WTC11 (cell line): ENCODE measurements around the gene ACY1. TPM values are rescaled to one million over a fixed set of nuclear protein-coding genes. Genes with fewer than 3 reads are reported as not detected.

Source experiments
- ATAC-seq: fragments of 200-7000 bp; cut with Tn5 transposase; 2 replicates; pipeline ENCODE4 v1.10.0; 2021; ENCODE audit warnings: mild to moderate bottlenecking, moderate library complexity
- CTCF ChIA-PET: fragments of 300-600 bp; sonication (Branson Sonifier 250); formaldehyde crosslinking; loops from one replicate; lab custom pipeline; 2021; ENCODE audit warnings: antibody characterized with exemption; lab: Charles Lee
- POLR2A ChIA-PET: fragments of 350-600 bp; sonication (Branson Sonifier 250); formaldehyde crosslinking; loops from one replicate; lab custom pipeline; 2021; ENCODE audit warnings: antibody characterized with exemption; lab: Charles Lee
- DNase-seq: peaks from one replicate; pipeline ENCODE4 v3.0.0; 2021; ENCODE audit warnings: low spot score
- H3K27ac Mint-ChIP-seq: 2 replicates; pipeline ENCODE4 v1.8.0; 2021; ENCODE audit warnings: mixed read lengths
- H3K27me3 Mint-ChIP-seq: 2 replicates; pipeline ENCODE4 v1.8.0; 2021; ENCODE audit warnings: low read depth, mild to moderate bottlenecking, moderate library complexity, mixed read lengths
- H3K36me3 Mint-ChIP-seq: 2 replicates; pipeline ENCODE4 v1.8.0; 2021; ENCODE audit warnings: mixed read lengths
- H3K4me1 Mint-ChIP-seq: 2 replicates; pipeline ENCODE4 v1.8.0; 2022; ENCODE audit warnings: mixed read lengths
- H3K4me3 Mint-ChIP-seq: 2 replicates; pipeline ENCODE4 v1.8.0; 2021; ENCODE audit warnings: mild to moderate bottlenecking, moderate library complexity, mixed read lengths
- H3K9me3 Mint-ChIP-seq: 2 replicates; pipeline ENCODE4 v1.8.0; 2021; ENCODE audit warnings: mixed read lengths
- E2F1 ChIP-seq: sonication (generic); formaldehyde crosslinking; IDR thresholded peaks from 2 replicates; pipeline ENCODE4 v1.8.0; 2022; ENCODE audit warnings: mild to moderate bottlenecking, missing genetic modification reagents
- ESRRA ChIP-seq: sonication (generic); formaldehyde crosslinking; IDR thresholded peaks from 2 replicates; pipeline ENCODE4 v1.8.1; 2022; ENCODE audit warnings: mild to moderate bottlenecking, missing genetic modification reagents, borderline replicate concordance
- FOXK1 ChIP-seq: sonication (generic); formaldehyde crosslinking; IDR thresholded peaks from 2 replicates; pipeline ENCODE4 v1.8.0; 2022; ENCODE audit warnings: mild to moderate bottlenecking, moderate library complexity, missing genetic modification reagents
- FOXP4 ChIP-seq: sonication (generic); formaldehyde crosslinking; IDR thresholded peaks from 2 replicates; pipeline ENCODE4 v1.8.0; 2022; ENCODE audit warnings: mild to moderate bottlenecking, missing genetic modification reagents
- IRF1 ChIP-seq: sonication (generic); formaldehyde crosslinking; IDR thresholded peaks from 2 replicates; pipeline ENCODE4 v1.8.0; 2023; ENCODE audit warnings: missing genetic modification reagents
- KAT7 ChIP-seq: sonication (generic); formaldehyde crosslinking; IDR thresholded peaks from 2 replicates; pipeline ENCODE4 v1.8.1; 2023; ENCODE audit warnings: missing genetic modification reagents, mild to moderate bottlenecking, borderline replicate concordance
- MAX ChIP-seq: sonication (generic); formaldehyde crosslinking; IDR thresholded peaks from 2 replicates; pipeline ENCODE4 v1.8.0; 2022; ENCODE audit warnings: mild to moderate bottlenecking, missing genetic modification reagents
- NFE2L1 ChIP-seq: sonication (generic); formaldehyde crosslinking; IDR thresholded peaks from 2 replicates; pipeline ENCODE4 v1.8.1; 2023; ENCODE audit warnings: missing genetic modification reagents
- NFYB ChIP-seq: sonication (generic); formaldehyde crosslinking; conservative IDR thresholded peaks from 2 replicates; pipeline ENCODE4 v1.8.0; 2022; ENCODE audit warnings: low read depth, missing genetic modification reagents
- PRDM15 ChIP-seq: sonication (generic); formaldehyde crosslinking; IDR thresholded peaks from 2 replicates; pipeline ENCODE4 v1.8.0; 2022; ENCODE audit warnings: missing genetic modification reagents
- PRRX2 ChIP-seq: fragments of 250-450 bp; sonication (Bioruptor Pico); IDR thresholded peaks from 2 replicates; pipeline ENCODE4 v1.8.0; 2021; ENCODE audit warnings: mild to moderate bottlenecking
- RELA ChIP-seq: sonication (generic); formaldehyde crosslinking; IDR thresholded peaks from 2 replicates; pipeline ENCODE4 v1.8.1; 2022; ENCODE audit warnings: missing genetic modification reagents, mild to moderate bottlenecking, borderline replicate concordance
- SMAD4 ChIP-seq: sonication (generic); formaldehyde crosslinking; IDR thresholded peaks from 2 replicates; pipeline ENCODE4 v1.8.0; 2022; ENCODE audit warnings: mild to moderate bottlenecking, missing genetic modification reagents
- SOX15 ChIP-seq: fragments of 250-450 bp; sonication (Bioruptor Pico); IDR thresholded peaks from 2 replicates; pipeline ENCODE4 v1.9.0; 2021; ENCODE audit warnings: mild to moderate bottlenecking
- TCF7 ChIP-seq: sonication (generic); formaldehyde crosslinking; IDR thresholded peaks from 2 replicates; pipeline ENCODE4 v1.8.0; 2022; ENCODE audit warnings: mild to moderate bottlenecking, low read depth, missing genetic modification reagents, moderate library complexity
- TP53 ChIP-seq: sonication (generic); formaldehyde crosslinking; IDR thresholded peaks from 2 replicates; pipeline ENCODE4 v1.8.1; 2023; ENCODE audit warnings: mild to moderate bottlenecking, missing genetic modification reagents
- ZBTB21 ChIP-seq: sonication (generic); formaldehyde crosslinking; IDR thresholded peaks from 2 replicates; pipeline ENCODE4 v1.8.1; 2023; ENCODE audit warnings: mild to moderate bottlenecking, missing genetic modification reagents, borderline replicate concordance
- ZBTB43 ChIP-seq: sonication (generic); formaldehyde crosslinking; IDR thresholded peaks from 2 replicates; pipeline ENCODE4 v1.8.1; 2023; ENCODE audit warnings: mild to moderate bottlenecking, missing genetic modification reagents
- ZNF219 ChIP-seq: sonication (generic); formaldehyde crosslinking; IDR thresholded peaks from 2 replicates; pipeline ENCODE4 v1.8.0; 2023; ENCODE audit warnings: missing genetic modification reagents, mild to moderate bottlenecking, borderline replicate concordance
- ZNF232 ChIP-seq: sonication (generic); formaldehyde crosslinking; IDR thresholded peaks from 2 replicates; pipeline ENCODE4 v1.8.0; 2022; ENCODE audit warnings: mild to moderate bottlenecking, missing genetic modification reagents
- ZNF416 ChIP-seq: fragments of 250-450 bp; sonication (Bioruptor Pico); IDR thresholded peaks from 2 replicates; pipeline ENCODE4 v1.9.0; 2021; ENCODE audit warnings: mild to moderate bottlenecking, inconsistent platforms
- ZNF423 ChIP-seq: fragments of 250-450 bp; sonication (Bioruptor Pico); IDR thresholded peaks from 2 replicates; pipeline ENCODE4 v2.1.2; 2022; ENCODE audit warnings: mild to moderate bottlenecking, moderate library complexity
- ZSCAN18 ChIP-seq: fragments of 250-450 bp; sonication (Bioruptor Pico); IDR thresholded peaks from 2 replicates; pipeline ENCODE4 v2.1.2; 2022; ENCODE audit warnings: mild to moderate bottlenecking, moderate library complexity
- total RNA-seq: library from RNA; stranded (reverse); gene quantifications from 3 replicates; pipeline ENCODE4 v1.2.3, GENCODE V29; 2021

Gene ACY1
- total RNA-seq, 1 experiment from 2014 or later: 53.8 TPM

- ChIA-PET POLR2A (interaction anchor here (0.7 to 0.8 kb wide), 3 partner anchors 14 to 41 kb away, joined by 4 to 6 read pairs (median 4); partner anchors contain the start of gene RPL29), CTCF (interaction anchor here (0.6 to 2.7 kb wide), 12 partner anchors 12 to 285 kb away, joined by 3 to 9 read pairs (median 4); partner anchors contain the start of genes ABHD14B, ACY1, RPL29 and RRP9)
- no peak for DNase-seq
- H3K4me1 Mint-ChIP-seq: peaks cover 3% of the 10 kb centered on the region; the same call in 1 of the 2 replicates
- TF ChIP-seq PRRX2 (CRISPR knock-in tag): no peak
- no peak for TF ChIP-seq ZNF416
- TF ChIP-seq ZNF232 (CRISPR knock-in tag): no peak
- no peak for TF ChIP-seq TCF7 (CRISPR knock-in tag)
- TF ChIP-seq E2F1 (CRISPR knock-in tag): no peak
- TF ChIP-seq NFYB (CRISPR knock-in tag): no peak
- TF ChIP-seq KAT7 (CRISPR knock-in tag): no peak
- no peak for TF ChIP-seq RELA (CRISPR knock-in tag)
- TF ChIP-seq TP53 (CRISPR knock-in tag): no peak
- no peak for TF ChIP-seq ZSCAN18 (CRISPR knock-in tag)
- TF ChIP-seq SMAD4 (CRISPR knock-in tag): no peak
- TF ChIP-seq ZNF423 (CRISPR knock-in tag): no peak
- no peak for TF ChIP-seq SOX15 (CRISPR knock-in tag)
- TF ChIP-seq FOXP4: no peak
- TF ChIP-seq, all 79 proteins: peak for 0
- H3K27ac Mint-ChIP-seq: no peak overlapping the region
- no peak overlapping the region for H3K4me3 Mint-ChIP-seq
- no peaks in the 10 kb centered on the region for H3K9me3 Mint-ChIP-seq
- H3K36me3 Mint-ChIP-seq: no peaks in the 10 kb centered on the region
- peaks cover 63% of the 10 kb centered on the region for H3K27me3 Mint-ChIP-seq
- ATAC-seq: no peak
Measured at GRCh38 chr3:51954713-51955112, 28.6 kb upstream of the ACY1 start.

GRCh38 chr3:51955175-51955892 lies 28.0 kb upstream of the ACY1 start, which contains the start of gene GPR62:
TSS of gene GPR62 (plus strand) at chr3:51955381. CDS start at chr3:51955653, 272 bp downstream.
- H3K27me3 Mint-ChIP-seq: peaks cover 57% of the 10 kb centered on the region
- ChIA-PET CTCF (interaction anchor here (0.7 to 1.2 kb wide), 8 partner anchors 13 to 236 kb away, joined by 3 to 9 read pairs (median 4); partner anchors contain the start of genes ABHD14B, ACY1, RPL29 and RRP9), POLR2A (interaction anchor here (0.7 to 0.8 kb wide), 2 partner anchors 13 to 40 kb away, joined by 4 read pairs; partner anchors contain the start of gene RPL29)
- peaks cover 3% of the 10 kb centered on the region; the same call in 1 of the 2 replicates for H3K4me1 Mint-ChIP-seq
- H3K4me3 Mint-ChIP-seq: peak within 1 kb of the TSS; percentile 54
- no peak for DNase-seq
- peak; percentile 21 for ATAC-seq
- no peak within 1 kb of the TSS for H3K27ac Mint-ChIP-seq
- no peaks in the 10 kb centered on the region for H3K9me3 Mint-ChIP-seq
- no peaks in the 10 kb centered on the region for H3K36me3 Mint-ChIP-seq
- TF ChIP-seq KAT7 (CRISPR knock-in tag) (0 out of 2 replicates have a peak, but pooled peaks have one; percentile 89), IRF1 (0 out of 2 replicates have a peak, but pooled peaks have one; percentile 50), ZNF219 (CRISPR knock-in tag) (peak; percentile 96; the same call in 1 of the 2 replicates), ESRRA (CRISPR knock-in tag) (peak; percentile 85), PRDM15 (CRISPR knock-in tag) (peak; percentile 56; the same call in 1 of the 2 replicates), NFE2L1 (peak; percentile 59; the same call in 1 of the 2 replicates), ZBTB43 (0 out of 2 replicates have a peak, but pooled peaks have one; percentile 38), FOXK1 (CRISPR knock-in tag) (peak; percentile 88), MAX (CRISPR knock-in tag) (peak; percentile 34; the same call in 1 of the 2 replicates), ZBTB21 (0 out of 2 replicates have a peak, but pooled peaks have one; percentile 27)
